Panc1 (cell line): ENCODE measurements around the gene HTR3B.

Experiments used
- SIN3A ChIP-seq: IDR thresholded peaks from 2 replicates; pipeline ENCODE4 v1.6.1; 2012; ENCODE audit warnings: low read depth, mild to moderate bottlenecking, low read length, moderate library complexity, borderline replicate concordance; ENCODE audit not compliant: insufficient read depth
- TF ChIP-seq, protein P1 (sequence below): fragments of 450-650 bp; IDR thresholded peaks from 2 replicates; pipeline ENCODE4 v1.5.1; 2017; ENCODE audit warnings: mild to moderate bottlenecking

DNA sequence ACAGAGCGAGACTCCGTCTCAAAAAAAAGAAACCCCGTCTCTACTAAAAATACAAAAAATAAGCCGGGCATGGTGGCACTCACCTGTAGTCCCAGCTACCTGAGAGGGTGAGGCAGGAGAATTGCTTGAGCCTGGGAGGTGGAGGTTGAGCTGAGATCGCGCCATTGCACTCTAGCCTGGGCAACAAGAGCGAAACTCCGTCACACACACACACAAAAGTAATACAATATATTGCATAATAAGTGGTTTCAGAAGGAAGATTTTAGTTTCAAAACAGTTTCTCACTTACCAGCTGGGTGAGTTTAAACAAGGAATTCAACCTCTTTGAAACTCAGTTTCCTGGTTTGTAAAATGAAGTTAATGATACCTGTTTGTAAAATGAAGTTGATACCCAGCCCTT is 37.7 kb downstream of the HTR3B start:
- TF ChIP-seq, protein P1, sequence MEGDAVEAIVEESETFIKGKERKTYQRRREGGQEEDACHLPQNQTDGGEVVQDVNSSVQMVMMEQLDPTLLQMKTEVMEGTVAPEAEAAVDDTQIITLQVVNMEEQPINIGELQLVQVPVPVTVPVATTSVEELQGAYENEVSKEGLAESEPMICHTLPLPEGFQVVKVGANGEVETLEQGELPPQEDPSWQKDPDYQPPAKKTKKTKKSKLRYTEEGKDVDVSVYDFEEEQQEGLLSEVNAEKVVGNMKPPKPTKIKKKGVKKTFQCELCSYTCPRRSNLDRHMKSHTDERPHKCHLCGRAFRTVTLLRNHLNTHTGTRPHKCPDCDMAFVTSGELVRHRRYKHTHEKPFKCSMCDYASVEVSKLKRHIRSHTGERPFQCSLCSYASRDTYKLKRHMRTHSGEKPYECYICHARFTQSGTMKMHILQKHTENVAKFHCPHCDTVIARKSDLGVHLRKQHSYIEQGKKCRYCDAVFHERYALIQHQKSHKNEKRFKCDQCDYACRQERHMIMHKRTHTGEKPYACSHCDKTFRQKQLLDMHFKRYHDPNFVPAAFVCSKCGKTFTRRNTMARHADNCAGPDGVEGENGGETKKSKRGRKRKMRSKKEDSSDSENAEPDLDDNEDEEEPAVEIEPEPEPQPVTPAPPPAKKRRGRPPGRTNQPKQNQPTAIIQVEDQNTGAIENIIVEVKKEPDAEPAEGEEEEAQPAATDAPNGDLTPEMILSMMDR: no peak
- TF ChIP-seq SIN3A: no peak
